Heart right ventricle (tissue), 16 donors: ENCODE results near the gene RBCK1. TPM values are rescaled to one million over a fixed set of nuclear protein-coding genes. Genes with fewer than 3 reads are reported as not detected.

Experiments used
- ATAC-seq, 8 donors: fragments of 200-7000 bp; cut with Tn5 transposase; one replicate each; pipeline ENCODE4 v1.9.1; 2020; ENCODE audit warnings: mild to moderate bottlenecking in 8 of 8, moderate library complexity in 8 of 8, moderate number of reproducible peaks in 1 of 8
- DNase-seq, 2 donors: peaks; one replicate each; pipeline ENCODE4 v3.0.0-alpha.2; 2020
- H3K27ac ChIP-seq, 10 donors: fragments of 200-600 bp; sonication (generic) in 2 of 10; one replicate each; pipeline versions ENCODE4 v1.5.0 to v1.8.0; 2020 to 2022; ENCODE audit warnings: mild to moderate bottlenecking in 3 of 10
- H3K27me3 ChIP-seq, 7 donors: fragments of 200-600 bp; one replicate each; pipeline ENCODE4 v1.8.0; 2021 to 2022; ENCODE audit warnings: mild to moderate bottlenecking in 2 of 7
- H3K36me3 ChIP-seq, 9 donors: fragments of 200-600 bp; sonication (generic) in 1 of 9; one replicate each; pipeline versions ENCODE4 v1.5.0 to v1.8.0; 2020 to 2022; ENCODE audit warnings: mild to moderate bottlenecking in 2 of 9
- H3K4me1 ChIP-seq, 9 donors: fragments of 200-600 bp; sonication (generic) in 1 of 9; one replicate each; pipeline versions ENCODE4 v1.5.0 to v1.8.0; 2020 to 2022; ENCODE audit warnings: mild to moderate bottlenecking in 4 of 9
- H3K4me3 ChIP-seq, 10 donors: fragments of 200-600 bp; sonication (generic) in 2 of 10; one replicate each; pipeline versions ENCODE4 v1.5.0 to v1.8.0; 2020 to 2022; ENCODE audit warnings: mild to moderate bottlenecking in 7 of 10, moderate library complexity in 2 of 10
- H3K9me3 ChIP-seq, 11 donors: fragments of 200-600 bp in 10 of 11; sonication (generic) in 2 of 11; one replicate each; pipeline versions ENCODE4 v1.5.0 to v1.8.0; 2013 to 2022; ENCODE audit warnings: mild to moderate bottlenecking in 2 of 11, control low read depth in 1 of 11, moderate library complexity in 1 of 11
- WGBS, 2 donors: extraction: QIAGEN DNeasy Blood & Tissue Kit; methylation state at CpG; one replicate each; pipeline ENCODE4 v1.1.7; 2013; ENCODE audit warnings: inconsistent platforms in 1 of 2; 5-methylcytosine and 5-hydroxymethylcytosine counted together
- intact Hi-C, 10 donors: fragments of 100-400 bp; cut with DNase I; formaldehyde crosslinking; loops; one replicate each; pipeline versions ENCODE4 v1.11.1 to v1.14.2; 2022
- polyA plus RNA-seq, 2 donors: library from polyadenylated mRNA; stranded (reverse); fragments of 200-250 nt; gene quantifications; one replicate each; pipeline ENCODE4 v1.2.3, GENCODE V29; 2013
- total RNA-seq, 10 donors: library from RNA; stranded (reverse); fragmentation: NEBNext Ultra II Directional in 3 of 10; extraction: Animal tissue kit (Norgen Biotek cat#: 25700) in 3 of 10; gene quantifications; one replicate each; pipeline versions ENCODE4 v1.2.1 to v1.2.4, GENCODE V29; 2021 to 2023
- TF ChIP-seq, protein P1 (sequence below), 9 donors: fragments of 200-600 bp; sonication (generic) in 2 of 9; IDR thresholded peaks; one replicate each; pipeline versions ENCODE4 v1.5.0 to v1.8.0; 2021 to 2022; ENCODE audit warnings: antibody characterized with exemption in 9 of 9, mild to moderate bottlenecking in 5 of 9, moderate library complexity in 1 of 9
- donor health status: Arrhythmogenic right ventricular cardiomyopathy.
- donor health status: ischemic (EF 13 %, LVEDD 7.1; RV severe dilation, severe dysfunction).
- donor health status: healthy with polysubstance abuse.
- donor health status: DM: no; HTN: yes; CAD: no.
- donor health status: DM: no; HTN: no; CAD: no.
- donor health status: ischemic (EF 25% LVEDD 6.9; RV normal size, moderate dysfunction).
- donor health status: ischemic (EF 25% LVEDD 5.7; RV mildly dilated, moderate dysfunction).
- donor health status: healthy.
- donor health status: DM: yes; HTN: yes; CAD: no.
- donor health status: Ischemic cardiomyopathy.
- donor health status: ischemic (EF 35%, LVEDD 5.7; RV mildly dilated, moderate dysfunction).
- donor health status: nonischemic (EF 11% LVEDD 7.7; RV severe dilation, severe dysfunction).
- donor health status: DM: yes; HTN: yes; CAD: no.
- donor health status: PGD.
- donor health status: ischemic (EF 29% LVEDD 5.4; RV normal size, mild dysfunction).
- donor health status: nonischemic (EF 23%, LVEDD 6.1; RV moderate dilation, normal function).

The RBCK1 gene
- total and polyA plus RNA-seq, 12 donors, result 32.0 to 86.8 (median 44.0) TPM

DNA sequence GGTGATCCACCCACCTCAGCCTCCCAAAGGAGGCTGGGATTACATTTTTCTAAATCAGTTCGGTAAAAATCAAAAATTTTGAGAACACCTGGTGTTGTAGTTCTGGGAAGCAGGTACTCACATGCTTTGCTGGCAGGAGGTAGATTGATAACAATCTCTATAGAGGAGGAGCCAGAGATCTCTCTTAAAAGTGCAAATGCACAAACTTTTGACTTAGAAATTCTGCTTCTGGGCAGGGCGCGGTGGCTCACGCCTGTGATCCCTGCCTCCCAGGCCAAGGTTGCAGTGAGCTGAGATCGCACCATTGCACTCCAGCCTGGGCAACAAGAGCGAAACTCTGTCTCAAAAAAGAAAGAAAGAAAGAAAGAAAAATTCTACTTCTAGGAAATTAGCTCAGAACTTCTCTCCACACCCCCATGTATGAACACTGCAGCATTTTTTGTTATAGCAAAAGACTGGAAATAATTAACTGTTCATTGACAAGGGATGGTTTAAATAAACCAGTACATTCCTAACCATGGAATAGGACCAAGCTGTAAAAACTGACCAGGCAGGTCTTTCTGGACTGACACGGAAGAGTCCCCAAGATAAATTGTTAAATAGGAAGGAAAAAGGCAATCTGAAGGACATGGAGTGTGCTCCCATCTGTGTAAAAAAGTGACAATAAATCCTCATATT lies 41.9 kb upstream of the RBCK1 start:
- H3K4me3 ChIP-seq, result no peak overlapping the region
- intact Hi-C loops, result loop anchor here in 1 of 10 donors (5.0 kb wide), 1 partner anchor 41 kb away; the partner anchor contains the start of gene RBCK1
- H3K27ac ChIP-seq, result no peak overlapping the region
- 81 to 93% methylated on average over 7 of the region's 7 CpGs for WGBS, 2 donors
- no peak for ATAC-seq
- DNase-seq, result no peak
- no peaks in the 10 kb centered on the region for H3K36me3 ChIP-seq
- H3K4me1 ChIP-seq, result peaks cover 0 to 16% (median 7%) of the 10 kb centered on the region in 9 donors
- TF ChIP-seq, protein P1, sequence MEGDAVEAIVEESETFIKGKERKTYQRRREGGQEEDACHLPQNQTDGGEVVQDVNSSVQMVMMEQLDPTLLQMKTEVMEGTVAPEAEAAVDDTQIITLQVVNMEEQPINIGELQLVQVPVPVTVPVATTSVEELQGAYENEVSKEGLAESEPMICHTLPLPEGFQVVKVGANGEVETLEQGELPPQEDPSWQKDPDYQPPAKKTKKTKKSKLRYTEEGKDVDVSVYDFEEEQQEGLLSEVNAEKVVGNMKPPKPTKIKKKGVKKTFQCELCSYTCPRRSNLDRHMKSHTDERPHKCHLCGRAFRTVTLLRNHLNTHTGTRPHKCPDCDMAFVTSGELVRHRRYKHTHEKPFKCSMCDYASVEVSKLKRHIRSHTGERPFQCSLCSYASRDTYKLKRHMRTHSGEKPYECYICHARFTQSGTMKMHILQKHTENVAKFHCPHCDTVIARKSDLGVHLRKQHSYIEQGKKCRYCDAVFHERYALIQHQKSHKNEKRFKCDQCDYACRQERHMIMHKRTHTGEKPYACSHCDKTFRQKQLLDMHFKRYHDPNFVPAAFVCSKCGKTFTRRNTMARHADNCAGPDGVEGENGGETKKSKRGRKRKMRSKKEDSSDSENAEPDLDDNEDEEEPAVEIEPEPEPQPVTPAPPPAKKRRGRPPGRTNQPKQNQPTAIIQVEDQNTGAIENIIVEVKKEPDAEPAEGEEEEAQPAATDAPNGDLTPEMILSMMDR (IDR thresholded peaks at IDR 0.05), result no peak
- H3K9me3 ChIP-seq, result no peaks in the 10 kb centered on the region
- no peaks in the 10 kb centered on the region for H3K27me3 ChIP-seq

DNA sequence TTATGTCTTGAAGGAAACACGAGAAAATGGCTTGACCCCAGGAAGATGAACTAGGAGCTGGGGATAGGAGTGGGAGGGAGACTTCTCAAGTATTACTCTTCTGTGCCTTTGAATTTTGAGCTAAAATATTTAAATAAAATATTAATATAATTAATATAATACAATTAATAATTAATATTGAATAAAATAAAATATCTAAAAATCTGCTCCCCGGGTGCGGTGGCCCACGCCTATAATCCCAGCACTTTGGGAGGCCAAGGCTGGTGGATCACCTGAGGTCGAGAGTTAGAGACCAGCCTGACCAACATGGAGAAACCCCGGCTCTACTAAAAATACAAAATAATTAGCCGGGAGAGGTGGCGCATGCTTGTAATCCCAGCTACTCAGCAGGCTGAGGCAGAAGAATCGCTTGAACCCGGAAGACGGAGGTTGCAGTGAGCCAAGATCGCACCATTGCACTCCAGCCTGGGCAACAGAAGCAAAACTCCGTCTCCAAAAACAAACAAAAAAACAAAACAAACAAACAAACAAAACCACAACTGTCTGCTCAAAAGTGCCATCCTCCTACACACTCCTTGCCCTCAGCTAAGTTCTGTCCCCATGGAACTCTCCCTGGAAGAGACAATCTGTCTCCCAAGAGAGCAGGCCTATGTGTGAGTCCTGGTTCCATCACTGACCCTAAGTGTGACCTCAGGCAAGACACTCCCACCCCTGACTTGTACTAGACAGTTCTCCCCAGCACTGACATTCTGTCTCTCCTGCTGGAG lies 41.2 kb upstream of the RBCK1 start:
- no peaks in the 10 kb centered on the region for H3K9me3 ChIP-seq
- no peak for ATAC-seq
- intact Hi-C loops, result loop anchor here in 1 of 10 donors (5.0 kb wide), 1 partner anchor 40 kb away; the partner anchor contains the start of gene RBCK1
- no peak for DNase-seq
- H3K27ac ChIP-seq, result no peak overlapping the region
- whole genome bisulfite sequencing, 2 donors, result 84 to 86% methylated on average over 13 of the region's 13 CpGs
- peaks cover 0 to 23% (median 11%) of the 10 kb centered on the region in 9 donors for H3K4me1 ChIP-seq
- H3K27me3 ChIP-seq, result no peaks in the 10 kb centered on the region
- TF ChIP-seq, protein P1 (IDR thresholded peaks at IDR 0.05), result no peak
- H3K36me3 ChIP-seq, result no peaks in the 10 kb centered on the region
- no peak overlapping the region for H3K4me3 ChIP-seq

DNA sequence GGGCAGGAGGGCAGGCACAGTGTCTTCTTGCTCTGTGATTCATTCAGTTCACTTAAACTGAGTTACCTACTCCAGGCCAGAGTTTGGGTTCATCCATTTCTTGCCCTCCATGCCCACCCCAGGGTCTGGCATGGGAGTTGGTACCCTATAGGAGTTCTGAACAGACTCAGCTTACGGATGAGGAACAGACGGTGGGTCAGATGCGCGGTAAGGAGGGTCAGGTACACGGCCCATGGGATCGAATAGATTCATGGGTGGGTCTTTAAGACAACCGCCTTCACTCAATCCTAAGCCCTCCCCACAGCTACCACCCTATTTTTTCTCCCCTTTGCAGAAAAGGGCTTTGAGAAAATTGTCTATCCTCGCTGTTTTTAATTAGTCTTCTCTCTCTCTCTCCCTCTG lies 40.6 kb upstream of the RBCK1 start:
- Histone ChIP-seq H3K27ac (no peak overlapping the region), H3K9me3 (no peaks in the 10 kb centered on the region), H3K27me3 (no peaks in the 10 kb centered on the region), H3K4me1 (peaks cover 0 to 23% (median 15%) of the 10 kb centered on the region in 9 donors), H3K4me3 (no peak overlapping the region), H3K36me3 (no peaks in the 10 kb centered on the region)
- no peak for ATAC-seq
- intact Hi-C loops, result loop anchor here in 1 of 10 donors (5.0 kb wide), 1 partner anchor 40 kb away; the partner anchor contains the start of gene RBCK1
- TF ChIP-seq, protein P1 (IDR thresholded peaks at IDR 0.05), result no peak
- DNase-seq, result no peak
- WGBS, 2 donors, result 90 to 93% methylated on average over 8 of the region's 8 CpGs

DNA sequence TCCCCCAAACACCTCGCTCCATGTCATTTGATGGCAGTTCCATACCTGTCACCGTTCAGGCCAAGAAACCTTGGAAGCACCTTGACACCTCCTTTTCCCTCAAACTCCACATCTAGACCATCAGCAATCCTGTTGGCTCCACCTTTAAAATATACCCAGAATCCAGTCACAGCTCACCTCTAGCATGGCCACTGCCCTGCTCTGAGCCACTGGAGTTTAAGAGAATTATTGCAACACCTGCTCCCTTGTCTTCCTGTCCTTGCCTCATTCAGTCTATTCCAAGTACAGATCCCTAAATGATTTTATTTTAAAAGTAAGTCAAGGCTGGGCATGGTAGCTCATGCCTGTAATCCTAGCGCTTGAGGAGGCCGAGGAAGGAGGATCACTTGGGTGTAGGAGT lies 39.2 kb upstream of the RBCK1 start:
- Histone ChIP-seq H3K27me3 (no peaks in the 10 kb centered on the region), H3K4me1 (peaks cover 0 to 32% (median 28%) of the 10 kb centered on the region in 9 donors), H3K27ac (no peak overlapping the region), H3K4me3 (no peak overlapping the region), H3K36me3 (no peaks in the 10 kb centered on the region), H3K9me3 (no peaks in the 10 kb centered on the region)
- no peak for ATAC-seq
- 97% methylated on average over 4 of the region's 4 CpGs for WGBS, 2 donors
- TF ChIP-seq, protein P1 (IDR thresholded peaks at IDR 0.05), result no peak
- intact Hi-C loops, result loop anchor here in 1 of 10 donors (5.0 kb wide), 1 partner anchor 38 kb away; the partner anchor contains the start of gene RBCK1
- no peak for DNase-seq
